AG09319 (cell line): ENCODE data around the gene USP19.

Experiments
- DNase-seq: peaks from one replicate; pipeline ENCODE4 v3.0.0-alpha.2; 2010; ENCODE audit warnings: low read depth; ENCODE audit errors: extremely low read depth
- CTCF ChIP-seq: IDR thresholded peaks from 2 replicates; pipeline ENCODE4 v1.5.1; 2011; ENCODE audit warnings: low read depth, mild to moderate bottlenecking, inconsistent platforms, low read length, moderate library complexity

Gene USP19

GRCh38 chr3:49122451-49122850 is 1.8 kb upstream of the USP19 start:
- no peak for DNase-seq
- TF ChIP-seq CTCF: no peak

- DNase-seq: no peak
- no peak for TF ChIP-seq CTCF
These were observed 1.4 kb upstream of the USP19 start for GRCh38 chr3:49122022-49122421.

- no peak for DNase-seq
- no peak for TF ChIP-seq CTCF
These were observed 611 bp upstream of the USP19 start for GRCh38 chr3:49121132-49121736.

GRCh38 chr3:49120096-49120437 is 556 bp downstream of the USP19 start:
- DNase-seq: no peak
- TF ChIP-seq CTCF: no peak

GRCh38 chr3:49119439-49119838 is 1.2 kb downstream of the USP19 start:
- DNase-seq: no peak

GRCh38 chr3:49119036-49119435 is 1.6 kb downstream of the USP19 start:
- no peak for DNase-seq
- TF ChIP-seq CTCF: no peak

More at GRCh38 chr3:49119439-49119838, 1.2 kb downstream of the USP19 start:
- TF ChIP-seq CTCF: no peak

- TF ChIP-seq CTCF: no peak
- no peak for DNase-seq
These were observed 8.4 kb downstream of the USP19 start for GRCh38 chr3:49112262-49112661.
